IPS-20b (cell line): Measurements from ENCODE around the gene SSC5D.

Source experiments
- H3K27ac ChIP-seq: one replicate; pipeline ENCODE4 v1.5.1; 2013; ENCODE audit warnings: low read length
- H3K27me3 ChIP-seq: 2 replicates; pipeline ENCODE4 v1.6.1; 2013; ENCODE audit warnings: mild to moderate bottlenecking, low read length, inconsistent platforms; ENCODE audit not compliant: insufficient read depth
- H3K36me3 ChIP-seq: 2 replicates; pipeline ENCODE4 v1.6.1; 2013; ENCODE audit warnings: low read depth, mild to moderate bottlenecking, inconsistent platforms, low read length, moderate library complexity; ENCODE audit not compliant: insufficient read depth
- H3K4me1 ChIP-seq: 2 replicates; pipeline ENCODE4 v1.6.1; 2013; ENCODE audit warnings: mild to moderate bottlenecking, control low read depth, inconsistent platforms, low read length, moderate library complexity; ENCODE audit not compliant: insufficient read depth
- H3K4me3 ChIP-seq: 2 replicates; pipeline ENCODE4 v1.5.1; 2013; ENCODE audit warnings: mild to moderate bottlenecking, low read length, inconsistent platforms
- H3K9ac ChIP-seq: 2 replicates; pipeline ENCODE4 v1.6.1; 2013; ENCODE audit warnings: low read depth, mild to moderate bottlenecking, inconsistent platforms, low read length, moderate library complexity
- H3K9me3 ChIP-seq: 2 replicates; pipeline ENCODE4 v1.6.1; 2013; ENCODE audit warnings: mild to moderate bottlenecking, low read depth, low read length, inconsistent platforms; ENCODE audit not compliant: insufficient read depth

Gene SSC5D

GRCh38 chr19:55457683-55458457 lies 30.4 kb upstream of the SSC5D start:
- H3K4me3 ChIP-seq, result no peak overlapping the region
- H3K4me1 ChIP-seq, result peaks cover 8% of the 10 kb centered on the region; the same call in 1 of the 2 replicates
- no peaks in the 10 kb centered on the region for H3K9me3 ChIP-seq
- peaks cover 9% of the 10 kb centered on the region; the same call in 1 of the 2 replicates for H3K36me3 ChIP-seq
- H3K27me3 ChIP-seq, result 0 out of 2 replicates have a peak, but pooled peaks cover 8% of the 10 kb centered on the region
- no peak overlapping the region for H3K27ac ChIP-seq
- no peak overlapping the region for H3K9ac ChIP-seq

DNA sequence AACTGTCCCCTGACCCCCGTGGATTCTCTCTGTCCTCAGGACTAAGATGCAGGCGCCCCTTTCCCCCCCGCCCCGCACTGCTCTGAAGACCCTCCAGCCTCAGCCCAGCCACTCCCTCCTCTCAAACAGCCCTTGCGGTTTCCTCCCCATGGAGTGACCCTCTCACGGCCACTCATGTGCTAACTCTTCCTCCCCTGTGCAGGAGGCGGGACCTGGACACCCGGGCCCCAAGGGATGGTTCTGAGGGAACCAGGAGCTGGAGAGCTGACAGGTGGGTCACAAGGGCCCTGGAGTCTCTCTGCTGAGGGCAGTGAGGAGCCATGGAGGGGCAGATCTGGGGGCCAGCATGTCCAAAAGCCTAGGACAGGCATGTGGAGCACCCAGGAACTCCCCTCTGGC lies 28.7 kb upstream of the SSC5D start:
- Histone ChIP-seq H3K9ac (no peak overlapping the region), H3K4me3 (no peak overlapping the region), H3K27me3 (peaks cover 24% of the 10 kb centered on the region), H3K27ac (no peak overlapping the region), H3K36me3 (0 out of 2 replicates have a peak, but pooled peaks cover 5% of the 10 kb centered on the region), H3K4me1 (peaks cover 13% of the 10 kb centered on the region; the same call in 1 of the 2 replicates), H3K9me3 (no peaks in the 10 kb centered on the region)

DNA sequence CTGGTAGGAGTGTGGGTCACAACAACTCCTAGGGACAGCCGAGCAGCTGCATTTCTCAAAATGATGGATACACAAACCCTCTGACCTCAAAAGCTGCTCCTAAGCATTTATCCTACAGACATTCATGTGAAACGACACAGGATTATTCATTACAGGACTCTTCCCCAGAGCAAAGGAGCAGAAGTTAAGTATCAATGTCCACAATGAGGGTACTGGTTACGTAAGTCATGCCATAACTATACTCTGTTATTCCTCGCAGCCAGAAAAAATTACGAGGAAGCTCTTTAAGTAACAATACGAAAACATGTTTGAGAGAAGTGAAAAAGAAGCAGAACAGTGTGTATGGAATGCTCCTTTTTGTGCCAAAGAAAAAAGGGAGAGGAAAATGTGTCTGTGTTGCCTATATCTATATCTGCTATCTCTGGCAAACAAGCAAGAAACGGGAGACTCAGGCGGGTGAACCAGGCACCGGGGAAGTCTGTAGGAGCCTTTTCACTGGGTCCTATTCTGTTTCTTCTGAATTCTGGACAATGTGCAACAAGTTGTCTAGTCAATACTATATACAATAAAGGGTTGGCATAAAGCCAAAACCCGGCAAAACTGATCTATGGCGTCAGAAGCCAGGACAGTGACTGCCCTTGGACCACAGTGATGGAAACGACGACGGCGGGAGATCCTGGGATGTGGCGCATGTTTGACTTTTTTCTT lies 28.1 kb upstream of the SSC5D start:
- Histone ChIP-seq H3K9ac (peak overlapping the region; percentile 62; the same call in 1 of the 2 replicates), H3K4me1 (peaks cover 14% of the 10 kb centered on the region; the same call in 1 of the 2 replicates), H3K4me3 (peak overlapping the region; percentile 83), H3K27me3 (peaks cover 27% of the 10 kb centered on the region), H3K27ac (no peak overlapping the region), H3K36me3 (0 out of 2 replicates have a peak, but pooled peaks cover 5% of the 10 kb centered on the region), H3K9me3 (no peaks in the 10 kb centered on the region)

DNA sequence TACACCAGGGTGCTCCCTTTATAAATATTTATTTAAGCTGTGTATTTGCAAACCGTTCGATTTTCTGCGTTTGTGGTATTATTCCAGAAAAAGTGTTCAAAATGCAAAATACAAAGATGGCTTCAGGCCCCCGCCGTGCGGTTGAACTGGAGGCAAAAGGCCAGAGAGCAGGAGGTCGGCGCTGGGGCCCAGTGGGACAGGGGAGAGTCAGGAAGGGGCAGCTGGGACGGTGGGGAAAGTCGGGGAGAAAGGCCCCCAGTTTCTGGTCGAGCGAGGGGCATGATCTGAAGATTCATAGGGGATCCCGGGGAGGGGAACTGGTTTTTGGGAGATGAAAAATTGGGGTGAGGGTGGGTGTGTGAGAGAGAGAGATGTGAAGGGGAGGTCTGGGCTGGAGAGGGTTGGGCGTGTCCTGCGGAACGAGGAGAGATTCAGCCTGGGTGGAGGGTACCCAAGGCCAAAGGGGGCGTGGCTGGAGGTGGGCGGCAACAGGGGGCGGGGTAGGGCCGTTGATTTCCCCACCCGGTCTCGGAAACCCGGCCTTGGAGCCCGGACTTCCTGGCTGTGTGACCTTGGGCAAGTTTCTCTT lies 27.5 kb upstream of the SSC5D start:
- H3K27me3 ChIP-seq, result peaks cover 33% of the 10 kb centered on the region
- peak overlapping the region; percentile 62 for H3K27ac ChIP-seq
- 0 out of 2 replicates have a peak, but pooled peaks cover 5% of the 10 kb centered on the region for H3K36me3 ChIP-seq
- H3K4me3 ChIP-seq, result peak overlapping the region; percentile 83
- peak overlapping the region; percentile 82 for H3K9ac ChIP-seq
- peaks cover 14% of the 10 kb centered on the region; the same call in 1 of the 2 replicates for H3K4me1 ChIP-seq
- H3K9me3 ChIP-seq, result no peaks in the 10 kb centered on the region

DNA sequence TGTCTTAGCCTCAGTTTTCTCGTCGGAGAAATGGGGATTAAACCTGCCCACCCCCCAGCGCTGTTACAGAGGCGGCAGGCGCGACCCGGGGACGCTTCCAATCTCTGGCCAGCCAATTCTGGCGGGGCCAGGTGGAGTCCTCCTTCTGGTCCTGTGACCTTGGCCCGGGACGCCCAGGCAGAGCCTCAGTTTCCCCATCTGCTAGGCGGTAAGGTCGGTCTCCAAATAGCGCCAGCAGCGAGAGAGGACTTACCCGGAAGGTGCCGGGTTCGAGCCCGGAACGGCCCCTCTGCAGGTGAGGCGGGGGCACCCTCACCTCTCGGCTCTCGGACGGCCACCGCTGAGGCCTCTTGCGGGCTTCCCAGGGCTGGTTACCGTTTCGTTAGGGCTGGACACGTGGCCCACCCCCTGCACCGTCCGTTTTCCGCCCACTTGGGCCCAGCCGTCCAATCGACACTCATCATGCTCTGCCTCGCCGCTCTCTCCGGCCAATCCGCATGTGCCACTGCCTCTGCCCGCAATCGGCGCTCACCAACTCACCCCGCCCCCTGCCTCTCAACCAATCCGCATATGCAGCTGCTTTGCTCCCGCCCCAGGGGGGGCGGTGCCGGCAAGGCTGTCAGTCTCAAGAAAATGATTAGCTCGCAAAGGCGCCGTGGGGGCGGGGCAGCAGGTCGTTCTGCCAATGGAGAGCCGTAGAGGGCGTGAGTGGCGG lies 26.8 kb upstream of the SSC5D start, which contains the start of gene ISOC2:
ISOC2 (minus strand) TSS at position 384 of the 715 bp plus-strand sequence. CDS start 5,156 bp downstream, outside the sequence.
- Histone ChIP-seq H3K9me3 (no peaks in the 10 kb centered on the region), H3K9ac (peak within 1 kb of the TSS; percentile 82), H3K27me3 (peaks cover 40% of the 10 kb centered on the region), H3K36me3 (0 out of 2 replicates have a peak, but pooled peaks cover 5% of the 10 kb centered on the region), H3K4me1 (peaks cover 14% of the 10 kb centered on the region; the same call in 1 of the 2 replicates), H3K4me3 (peak within 1 kb of the TSS; percentile 83), H3K27ac (peak within 1 kb of the TSS; percentile 62)

GRCh38 chr19:55461974-55462626 lies 26.1 kb upstream of the SSC5D start:
- peaks cover 14% of the 10 kb centered on the region; the same call in 1 of the 2 replicates for H3K4me1 ChIP-seq
- H3K4me3 ChIP-seq, result peak overlapping the region; percentile 64
- H3K27ac ChIP-seq, result no peak overlapping the region

DNA sequence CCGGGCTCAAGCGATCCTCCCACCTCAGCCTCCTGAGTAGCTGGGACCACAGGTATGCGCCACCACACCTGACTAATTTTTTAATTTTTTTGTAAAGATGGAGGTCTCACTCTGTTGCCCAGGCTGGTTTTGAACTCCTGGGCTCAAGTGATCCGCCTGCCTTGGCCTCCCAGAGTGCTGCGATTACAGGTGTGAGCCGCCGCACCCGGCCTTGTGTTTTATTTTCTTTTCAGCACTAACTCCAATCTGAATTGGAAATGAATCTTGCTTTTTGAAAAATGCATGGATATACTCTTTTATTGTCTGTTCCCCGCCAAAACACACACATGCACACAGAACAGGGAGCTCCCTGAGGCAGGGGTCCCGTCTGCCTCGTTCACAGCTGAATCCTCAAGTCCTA lies 25.5 kb upstream of the SSC5D start:
- H3K9ac ChIP-seq, result no peak overlapping the region
- no peak overlapping the region for H3K4me3 ChIP-seq
- no peak overlapping the region for H3K27ac ChIP-seq
- no peaks in the 10 kb centered on the region for H3K36me3 ChIP-seq
- peaks cover 14% of the 10 kb centered on the region; the same call in 1 of the 2 replicates for H3K4me1 ChIP-seq
- no peaks in the 10 kb centered on the region for H3K9me3 ChIP-seq
- peaks cover 49% of the 10 kb centered on the region for H3K27me3 ChIP-seq

More at GRCh38 chr19:55461974-55462626, 26.1 kb upstream of the SSC5D start:
- Histone ChIP-seq H3K9me3 (no peaks in the 10 kb centered on the region), H3K27me3 (peaks cover 44% of the 10 kb centered on the region), H3K9ac (peak overlapping the region; percentile 68; the same call in 1 of the 2 replicates), H3K36me3 (no peaks in the 10 kb centered on the region)

GRCh38 chr19:55463583-55464031 lies 24.6 kb upstream of the SSC5D start:
- no peak overlapping the region for H3K27ac ChIP-seq
- no peaks in the 10 kb centered on the region for H3K36me3 ChIP-seq
- H3K4me1 ChIP-seq, result peaks cover 14% of the 10 kb centered on the region; the same call in 1 of the 2 replicates
- H3K27me3 ChIP-seq, result peaks cover 49% of the 10 kb centered on the region
- H3K9me3 ChIP-seq, result no peaks in the 10 kb centered on the region
- H3K9ac ChIP-seq, result no peak overlapping the region
- no peak overlapping the region for H3K4me3 ChIP-seq

DNA sequence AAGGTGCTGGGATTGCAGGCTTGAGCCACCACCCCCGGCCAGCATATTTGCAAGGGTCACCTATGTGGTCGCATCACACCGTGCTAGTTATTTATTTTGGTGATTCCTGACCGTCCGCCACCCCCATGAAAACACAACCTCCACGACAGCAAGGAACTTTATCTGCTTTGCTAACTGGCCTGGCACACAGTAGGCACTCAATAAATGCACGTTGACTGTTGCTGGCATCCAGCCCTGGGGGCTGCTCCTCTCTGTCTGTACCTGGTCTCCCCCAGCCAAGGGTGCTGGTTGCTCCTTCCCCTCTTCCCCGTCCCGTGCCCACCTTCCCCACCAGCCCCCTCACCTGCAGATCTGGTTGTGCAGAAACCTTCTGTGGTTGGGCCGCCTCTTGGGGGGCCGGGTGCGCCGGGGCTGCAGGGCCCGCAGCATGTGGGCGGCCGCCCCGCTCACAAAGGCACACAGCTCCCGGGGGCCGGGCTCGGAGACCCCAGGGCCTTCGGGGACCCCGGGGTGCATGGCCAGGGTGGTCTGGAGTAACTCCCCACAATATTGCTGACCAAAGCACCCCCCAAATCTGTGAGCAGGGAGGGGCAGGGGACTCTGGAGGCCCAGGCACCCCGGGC lies 24.1 kb upstream of the SSC5D start:
- Histone ChIP-seq H3K9me3 (no peaks in the 10 kb centered on the region), H3K27me3 (peaks cover 49% of the 10 kb centered on the region), H3K9ac (peak overlapping the region; percentile 27; the same call in 1 of the 2 replicates), H3K36me3 (no peaks in the 10 kb centered on the region), H3K27ac (no peak overlapping the region), H3K4me1 (peaks cover 14% of the 10 kb centered on the region; the same call in 1 of the 2 replicates), H3K4me3 (0 out of 2 replicates have a peak overlapping the region, but pooled peaks have one; percentile 26)

GRCh38 chr19:55464662-55465054 lies 23.6 kb upstream of the SSC5D start, which contains the start of gene C19orf85:
C19orf85 (minus strand) TSS chr19:55464751; CDS start chr19:55464554, 197 bp downstream.
- Histone ChIP-seq H3K27me3 (peaks cover 49% of the 10 kb centered on the region), H3K27ac (no peak within 1 kb of the TSS), H3K9me3 (no peaks in the 10 kb centered on the region), H3K4me1 (peaks cover 14% of the 10 kb centered on the region; the same call in 1 of the 2 replicates), H3K4me3 (0 out of 2 replicates have a peak within 1 kb of the TSS, but pooled peaks have one; percentile 26), H3K9ac (peak within 1 kb of the TSS; percentile 27; the same call in 1 of the 2 replicates), H3K36me3 (no peaks in the 10 kb centered on the region)
